Measurements from ENCODE around the gene COIL. TPM values are rescaled to one million over a fixed set of nuclear protein-coding genes. Genes with fewer than 3 reads are reported as not detected.

The COIL gene
- total RNA-seq, 1 experiment from 2014 or later, result 31.2 TPM

DNA sequence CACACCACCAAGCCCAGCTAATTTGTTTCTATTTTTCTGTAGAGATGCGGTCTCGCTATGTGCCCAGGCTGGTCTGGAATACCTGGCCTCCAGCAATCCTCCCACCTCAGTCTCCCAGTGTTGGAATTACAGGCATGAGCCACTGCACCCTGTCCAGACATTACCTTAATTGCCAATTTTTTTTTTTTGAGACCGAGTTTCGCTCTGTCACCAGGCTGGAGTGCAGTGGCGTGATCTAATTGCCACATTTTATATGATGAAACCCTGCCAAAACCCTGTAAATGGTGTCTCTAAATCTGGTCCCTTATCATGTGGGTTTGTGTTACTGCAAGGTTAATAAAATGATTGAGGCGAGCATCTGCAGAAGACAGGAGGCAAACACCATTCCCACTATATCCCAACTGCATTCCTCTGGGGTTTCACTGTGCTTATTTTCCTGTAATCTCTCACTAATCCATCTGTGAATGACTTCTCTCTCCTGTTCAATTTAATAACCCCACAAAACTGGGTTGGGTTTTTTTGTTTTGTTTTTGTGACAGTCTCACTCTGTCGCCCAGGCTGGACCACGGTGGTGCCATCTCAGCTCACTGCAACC, 27.6 kb downstream of the COIL start:
- Histone ChIP-seq H3K9me3 (ENCODE audit: control insufficient read depth in 1 of 2, insufficient read depth in 1 of 2, low read depth in 1 of 2, low read length in 2 of 2) (peaks cover 9 to 26% of the 10 kb centered on the region in 2 experiments; a peak in 2 of 4 replicates), H2AFZ (ENCODE audit: low read depth, low read length, poor library complexity, severe bottlenecking) (no peak overlapping the region), H3K4me1 (ENCODE audit: control insufficient read depth in 1 of 2, insufficient read depth in 2 of 2, low read length in 2 of 2) (peaks cover 4 to 6% of the 10 kb centered on the region in 2 experiments; a peak in 1 of 4 replicates), H3K27me3 (ENCODE audit: insufficient read depth, low read length) (no peaks in the 10 kb centered on the region), H3K4me2 (ENCODE audit: low read length) (no peak overlapping the region), H3K4me3 (replicated peaks in 1 of 2; ENCODE audit: low read depth in 1 of 2, low read length in 2 of 2) (no peak overlapping the region), H3K27ac (ENCODE audit: low read depth, low read length) (no peak overlapping the region), H4K20me1 (ENCODE audit: insufficient read depth) (peaks cover 6% of the 10 kb centered on the region; the same call in 1 of the 2 replicates), H3K9ac (ENCODE audit: low read length) (no peak overlapping the region), H3K36me3 (ENCODE audit: control insufficient read depth in 1 of 2, insufficient read depth in 2 of 2, low read length in 2 of 2) (peaks cover 12 to 35% of the 10 kb centered on the region in 2 experiments), H3K9me2 (ENCODE audit: insufficient read depth) (no peaks in the 10 kb centered on the region), H3K79me2 (ENCODE audit: insufficient read depth, low read length) (no peaks in the 10 kb centered on the region)
- no peak for DNase-seq (ENCODE audit: low read depth, low spot score)
- intact Hi-C loops (cut with micrococcal nuclease), result no loop called here
- TF ChIP-seq SRF (IDR thresholded peaks at IDR 0.05; ENCODE audit: low read depth), result no peak
- TF ChIP-seq YY1 (IDR thresholded peaks at IDR 0.05; ENCODE audit: extremely low read depth, insufficient replicate concordance, low read depth, low read length), result no peak
- no peak for TF ChIP-seq EZH2 (IDR thresholded peaks at IDR 0.05)
- no peak for TF ChIP-seq CBX3 (IDR thresholded peaks at IDR 0.05; ENCODE audit: low read depth)
- TF ChIP-seq, protein P1, sequence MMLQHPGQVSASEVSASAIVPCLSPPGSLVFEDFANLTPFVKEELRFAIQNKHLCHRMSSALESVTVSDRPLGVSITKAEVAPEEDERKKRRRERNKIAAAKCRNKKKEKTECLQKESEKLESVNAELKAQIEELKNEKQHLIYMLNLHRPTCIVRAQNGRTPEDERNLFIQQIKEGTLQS (IDR thresholded peaks at IDR 0.05), result no peak
- no peak for TF ChIP-seq SIN3A (IDR thresholded peaks at IDR 0.05; ENCODE audit: low read depth)
- no peak for TF ChIP-seq SP1 (IDR thresholded peaks at IDR 0.05; ENCODE audit: low read depth)
- TF ChIP-seq RAD21 (IDR thresholded peaks at IDR 0.05; ENCODE audit: low read depth), result no peak
- TF ChIP-seq EZH2phosphoT487 (IDR thresholded peaks at IDR 0.05; ENCODE audit: borderline replicate concordance), result no peak
- TF ChIP-seq POLR2AphosphoS5 (IDR thresholded peaks at IDR 0.05; ENCODE audit: low read depth, low read length), result no peak
- TF ChIP-seq EGR1 (IDR thresholded peaks at IDR 0.05; ENCODE audit: low read depth), result no peak
- TF ChIP-seq JUND (IDR thresholded peaks at IDR 0.05), result no peak
- no peak for TF ChIP-seq TCF7L2 (IDR thresholded peaks at IDR 0.05; ENCODE audit: borderline replicate concordance, extremely low read depth, insufficient read depth, insufficient read length)
- TF ChIP-seq CEBPB (IDR thresholded peaks at IDR 0.05; ENCODE audit: low read depth), result no peak
- TF ChIP-seq ELF1 (IDR thresholded peaks at IDR 0.05; ENCODE audit: borderline replicate concordance, low read depth), result no peak
- TF ChIP-seq ZFX (IDR thresholded peaks at IDR 0.05), result no peak
- TF ChIP-seq, protein P2, sequence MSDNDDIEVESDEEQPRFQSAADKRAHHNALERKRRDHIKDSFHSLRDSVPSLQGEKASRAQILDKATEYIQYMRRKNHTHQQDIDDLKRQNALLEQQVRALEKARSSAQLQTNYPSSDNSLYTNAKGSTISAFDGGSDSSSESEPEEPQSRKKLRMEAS (IDR thresholded peaks at IDR 0.05), result no peak
- ChIA-PET CTCF (no interaction called here), POLR2A (interaction anchor here (2.3 kb wide), 1 partner anchor 20 kb away, joined by 10 read pairs; the partner anchor contains the start of gene TRIM25), RAD21 (ENCODE audit: low non-redundant PET in 1 of 2, low total read pairs in 2 of 2, uncharacterized antibody in 2 of 2, unreplicated experiment in 2 of 2) (no interaction called here)
- no TSS peak for BruUV-seq (replicated peaks)
- no peak for ATAC-seq
